Uterus (tissue), 2 donors: ENCODE data around the gene PCDH1.

Source experiments
- POLR2A ChIP-seq, 2 donors: fragments of 450-650 bp; IDR thresholded peaks; one replicate each; pipeline ENCODE4 v1.6.1; 2016; ENCODE audit warnings: antibody characterized with exemption in 2 of 2, mild to moderate bottlenecking in 1 of 2, moderate library complexity in 1 of 2
- TF ChIP-seq, protein P1 (sequence below), 4 experiments: fragments of 200-600 bp in 2 of 4; fragments of 450-650 bp in 2 of 4; sonication (generic) in 2 of 4; IDR thresholded peaks; one replicate each; pipeline ENCODE4 v1.5.1; 2016 to 2019; ENCODE audit warnings: antibody characterized with exemption in 4 of 4, mild to moderate bottlenecking in 2 of 4, moderate library complexity in 1 of 4

DNA sequence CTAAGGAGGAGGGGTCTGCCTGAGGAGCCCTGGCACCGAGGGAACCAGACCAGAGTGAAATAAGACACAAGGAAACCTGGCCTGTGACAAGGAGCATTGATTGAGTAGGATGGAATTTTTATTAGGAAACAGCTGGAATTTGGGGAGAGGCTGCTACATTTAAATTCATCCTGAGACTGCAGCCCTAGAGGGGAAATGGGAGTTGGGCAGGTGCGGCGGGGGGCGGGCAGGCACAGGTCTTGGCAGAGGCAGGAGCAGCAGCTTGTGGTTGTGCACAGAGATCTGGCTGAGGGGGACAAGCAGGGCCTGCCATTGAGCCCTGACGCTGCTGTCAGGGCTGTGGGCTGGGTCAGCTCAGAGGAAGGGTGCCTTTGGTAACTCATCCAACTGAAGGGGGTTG is 71.6 kb downstream of the PCDH1 start:
- TF ChIP-seq, protein P1, sequence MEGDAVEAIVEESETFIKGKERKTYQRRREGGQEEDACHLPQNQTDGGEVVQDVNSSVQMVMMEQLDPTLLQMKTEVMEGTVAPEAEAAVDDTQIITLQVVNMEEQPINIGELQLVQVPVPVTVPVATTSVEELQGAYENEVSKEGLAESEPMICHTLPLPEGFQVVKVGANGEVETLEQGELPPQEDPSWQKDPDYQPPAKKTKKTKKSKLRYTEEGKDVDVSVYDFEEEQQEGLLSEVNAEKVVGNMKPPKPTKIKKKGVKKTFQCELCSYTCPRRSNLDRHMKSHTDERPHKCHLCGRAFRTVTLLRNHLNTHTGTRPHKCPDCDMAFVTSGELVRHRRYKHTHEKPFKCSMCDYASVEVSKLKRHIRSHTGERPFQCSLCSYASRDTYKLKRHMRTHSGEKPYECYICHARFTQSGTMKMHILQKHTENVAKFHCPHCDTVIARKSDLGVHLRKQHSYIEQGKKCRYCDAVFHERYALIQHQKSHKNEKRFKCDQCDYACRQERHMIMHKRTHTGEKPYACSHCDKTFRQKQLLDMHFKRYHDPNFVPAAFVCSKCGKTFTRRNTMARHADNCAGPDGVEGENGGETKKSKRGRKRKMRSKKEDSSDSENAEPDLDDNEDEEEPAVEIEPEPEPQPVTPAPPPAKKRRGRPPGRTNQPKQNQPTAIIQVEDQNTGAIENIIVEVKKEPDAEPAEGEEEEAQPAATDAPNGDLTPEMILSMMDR (IDR thresholded peaks at IDR 0.05) = no peak
- no peak for TF ChIP-seq POLR2A (IDR thresholded peaks at IDR 0.05)
